ENCODE measurements around the gene MED9. TPM values are rescaled to one million over a fixed set of nuclear protein-coding genes. Genes with fewer than 3 reads are reported as not detected.

Gene MED9
- total and polyA plus RNA-seq, 10 of the 15 experiments (the other 5 are each of a cell fraction or from before 2014, with no cell fraction given): 1.5 to 22.4 (median 14.8) TPM

DNA sequence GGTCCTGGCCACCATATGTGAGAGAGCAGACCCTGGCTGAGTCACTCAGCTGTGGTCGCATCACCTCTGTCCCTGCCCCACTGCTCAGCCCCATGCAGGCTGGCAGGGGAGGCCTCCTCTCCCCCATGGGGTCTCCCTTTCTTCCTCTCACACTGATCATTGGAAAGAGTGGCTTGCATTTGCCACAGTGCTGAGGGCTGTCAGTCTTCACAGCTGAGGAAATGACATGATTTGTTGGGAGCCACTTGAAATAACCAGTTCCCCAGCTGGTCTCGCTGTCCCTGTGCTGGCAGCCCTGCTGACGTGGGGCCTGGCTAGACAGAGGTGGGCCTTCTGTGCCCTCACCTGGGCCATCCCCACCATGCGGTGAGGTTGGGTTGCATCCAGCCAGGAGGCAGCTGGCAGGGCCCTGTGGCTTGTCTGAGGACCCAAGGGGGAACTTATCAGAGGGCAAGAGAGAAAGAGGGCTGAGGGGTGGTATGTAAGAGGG lies 30.1 kb upstream of the MED9 start:
- SMC1A ChIA-PET (ENCODE audit: uncharacterized antibody, unreplicated experiment): no interaction called here
- ATAC-seq (no peak), FAIRE-seq (no peak), DNase-seq (ENCODE audit: low read depth, low spot score) (no peak)
- Histone ChIP-seq H3K27me3 (replicated peaks in 1 of 2; ENCODE audit: control insufficient read depth in 2 of 2, insufficient read depth in 2 of 2, low read length in 1 of 2) (peaks cover 2 to 4% of the 10 kb centered on the region in 2 experiments; a peak in 1 of 4 replicates), H3K9me3 (replicated peaks; ENCODE audit: control insufficient read depth, insufficient read depth, low read length) (no peaks in the 10 kb centered on the region), H2AFZ (ENCODE audit: control insufficient read depth, low read depth, low read length) (no peak overlapping the region), H3K79me2 (ENCODE audit: control insufficient read depth, insufficient read depth, low read length) (no peaks in the 10 kb centered on the region), H3K36me3 (ENCODE audit: control insufficient read depth in 2 of 2, insufficient read depth in 2 of 2, low read length in 1 of 2) (no peaks in the 10 kb centered on the region), H3K27ac (ENCODE audit: control insufficient read depth, insufficient read depth) (no peak overlapping the region), H4K20me1 (ENCODE audit: control insufficient read depth, insufficient read depth) (no peaks in the 10 kb centered on the region), H3K9ac (ENCODE audit: control insufficient read depth, insufficient read depth, low read length) (no peak overlapping the region), H3K4me2 (ENCODE audit: control insufficient read depth, insufficient read depth) (no peak overlapping the region), H3K4me1 (ENCODE audit: control insufficient read depth, insufficient read depth, low read length) (no peaks in the 10 kb centered on the region), H3K4me3 (no peak overlapping the region)
- RAD21 ChIA-PET (ENCODE audit: unreplicated experiment): no interaction called here
- BruUV-seq (replicated peaks): no TSS peak
- POLR2A ChIA-PET: no interaction called here
- WGBS (ENCODE audit: insufficient coverage, insufficient replicate concordance, low lambda C conversion rate, missing lambda C conversion rate): 18% methylated on average over 4 of the region's 4 CpGs
- CTCF ChIA-PET: no interaction called here
- TF ChIP-seq SMAD1 (IDR thresholded peaks at IDR 0.05; ENCODE audit: low read depth, partially characterized antibody): no peak
- no peak for TF ChIP-seq CHD4 (IDR thresholded peaks at IDR 0.05)
- TF ChIP-seq POLR2AphosphoS5 (IDR thresholded peaks at IDR 0.05; ENCODE audit: low read length): no peak
- TF ChIP-seq, protein P1, sequence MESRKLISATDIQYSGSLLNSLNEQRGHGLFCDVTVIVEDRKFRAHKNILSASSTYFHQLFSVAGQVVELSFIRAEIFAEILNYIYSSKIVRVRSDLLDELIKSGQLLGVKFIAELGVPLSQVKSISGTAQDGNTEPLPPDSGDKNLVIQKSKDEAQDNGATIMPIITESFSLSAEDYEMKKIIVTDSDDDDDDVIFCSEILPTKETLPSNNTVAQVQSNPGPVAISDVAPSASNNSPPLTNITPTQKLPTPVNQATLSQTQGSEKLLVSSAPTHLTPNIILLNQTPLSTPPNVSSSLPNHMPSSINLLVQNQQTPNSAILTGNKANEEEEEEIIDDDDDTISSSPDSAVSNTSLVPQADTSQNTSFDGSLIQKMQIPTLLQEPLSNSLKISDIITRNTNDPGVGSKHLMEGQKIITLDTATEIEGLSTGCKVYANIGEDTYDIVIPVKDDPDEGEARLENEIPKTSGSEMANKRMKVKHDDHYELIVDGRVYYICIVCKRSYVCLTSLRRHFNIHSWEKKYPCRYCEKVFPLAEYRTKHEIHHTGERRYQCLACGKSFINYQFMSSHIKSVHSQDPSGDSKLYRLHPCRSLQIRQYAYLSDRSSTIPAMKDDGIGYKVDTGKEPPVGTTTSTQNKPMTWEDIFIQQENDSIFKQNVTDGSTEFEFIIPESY (IDR thresholded peaks at IDR 0.05): no peak
- no peak for TF ChIP-seq YBX1 (IDR thresholded peaks at IDR 0.05)
- TF ChIP-seq, protein P2, sequence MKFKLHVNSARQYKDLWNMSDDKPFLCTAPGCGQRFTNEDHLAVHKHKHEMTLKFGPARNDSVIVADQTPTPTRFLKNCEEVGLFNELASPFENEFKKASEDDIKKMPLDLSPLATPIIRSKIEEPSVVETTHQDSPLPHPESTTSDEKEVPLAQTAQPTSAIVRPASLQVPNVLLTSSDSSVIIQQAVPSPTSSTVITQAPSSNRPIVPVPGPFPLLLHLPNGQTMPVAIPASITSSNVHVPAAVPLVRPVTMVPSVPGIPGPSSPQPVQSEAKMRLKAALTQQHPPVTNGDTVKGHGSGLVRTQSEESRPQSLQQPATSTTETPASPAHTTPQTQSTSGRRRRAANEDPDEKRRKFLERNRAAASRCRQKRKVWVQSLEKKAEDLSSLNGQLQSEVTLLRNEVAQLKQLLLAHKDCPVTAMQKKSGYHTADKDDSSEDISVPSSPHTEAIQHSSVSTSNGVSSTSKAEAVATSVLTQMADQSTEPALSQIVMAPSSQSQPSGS (IDR thresholded peaks at IDR 0.05; ENCODE audit: low read length): no peak
- no peak for TF ChIP-seq RFX5 (IDR thresholded peaks at IDR 0.05; ENCODE audit: low read depth, low read length)
- no peak for TF ChIP-seq NR2C2 (IDR thresholded peaks at IDR 0.05; ENCODE audit: borderline replicate concordance, control insufficient read depth, insufficient read length, low read depth)
- TF ChIP-seq RCOR1 (conservative IDR thresholded peaks at IDR 0.05; ENCODE audit: low read depth, low read length): no peak
- TF ChIP-seq NFXL1 (IDR thresholded peaks at IDR 0.05; ENCODE audit: borderline replicate concordance): no peak
- no peak for TF ChIP-seq RB1 (IDR thresholded peaks at IDR 0.05; ENCODE audit: borderline replicate concordance)
- no peak for TF ChIP-seq POU2F2 (IDR thresholded peaks at IDR 0.05; ENCODE audit: borderline replicate concordance, low read depth, low read length)
- TF ChIP-seq CREB1 (IDR thresholded peaks at IDR 0.05; ENCODE audit: low read depth): no peak
- in situ Hi-C loops (cut with MboI): no loop called here
- intact Hi-C loops (cut with micrococcal nuclease; ENCODE audit: unreplicated experiment): no loop called here
